ENCODE results near the gene RNF224. TPM values are rescaled to one million over a fixed set of nuclear protein-coding genes. Genes with fewer than 3 reads are reported as not detected.

Gene RNF224
- total RNA-seq, 1 donor from 2014 or later = 0.35 TPM

- ATAC-seq (no peak), DNase-seq (peak; percentile 61)
- no peak for TF ChIP-seq CTCF (IDR thresholded peaks at IDR 0.05)
- Histone ChIP-seq H3K4me3 (no peak overlapping the region), H3K27me3 (no peaks in the 10 kb centered on the region), H3K4me1 (peaks cover 25% of the 10 kb centered on the region), H3K9me3 (no peaks in the 10 kb centered on the region), H3K27ac (no peak overlapping the region), H3K36me3 (peaks cover 38% of the 10 kb centered on the region)
- intact Hi-C loops (cut with DNase I) = no loop called here
These were observed 38.8 kb downstream of the RNF224 start for GRCh38 chr9:137266162-137266527.

- Histone ChIP-seq H3K4me1 (peaks cover 25% of the 10 kb centered on the region), H3K27me3 (no peaks in the 10 kb centered on the region), H3K4me3 (no peak overlapping the region), H3K36me3 (peaks cover 38% of the 10 kb centered on the region), H3K27ac (no peak overlapping the region), H3K9me3 (no peaks in the 10 kb centered on the region)
- intact Hi-C loops (cut with DNase I) = no loop called here
- ATAC-seq (no peak), DNase-seq (peak; percentile 58)
- no peak for TF ChIP-seq CTCF (IDR thresholded peaks at IDR 0.05)
These were observed 39.5 kb downstream of the RNF224 start for GRCh38 chr9:137266585-137267453.

GRCh38 chr9:137267933-137268355 lies 40.6 kb downstream of the RNF224 start:
- no peak for TF ChIP-seq CTCF (IDR thresholded peaks at IDR 0.05)
- Histone ChIP-seq H3K4me1 (peaks cover 25% of the 10 kb centered on the region), H3K36me3 (peaks cover 48% of the 10 kb centered on the region), H3K27me3 (no peaks in the 10 kb centered on the region), H3K27ac (peak overlapping the region; percentile 76), H3K4me3 (no peak overlapping the region), H3K9me3 (no peaks in the 10 kb centered on the region)
- intact Hi-C loops (cut with DNase I) = no loop called here
- DNase-seq (no peak), ATAC-seq (no peak)

GRCh38 chr9:137268538-137269201 lies 41.4 kb downstream of the RNF224 start:
- Histone ChIP-seq H3K9me3 (no peaks in the 10 kb centered on the region), H3K27me3 (no peaks in the 10 kb centered on the region), H3K27ac (peak overlapping the region; percentile 76), H3K4me1 (peaks cover 25% of the 10 kb centered on the region), H3K4me3 (peak overlapping the region; percentile 16), H3K36me3 (peaks cover 50% of the 10 kb centered on the region)
- intact Hi-C loops (cut with DNase I) = no loop called here
- DNase-seq = no peak
- ATAC-seq = no peak
- TF ChIP-seq CTCF (IDR thresholded peaks at IDR 0.05) = no peak

- H3K36me3 ChIP-seq = peaks cover 44% of the 10 kb centered on the region
- H3K27ac ChIP-seq = peak overlapping the region; percentile 77
- ATAC-seq = peak; percentile 81
- peak overlapping the region; percentile 16 for H3K4me3 ChIP-seq
- H3K27me3 ChIP-seq = no peaks in the 10 kb centered on the region
- H3K9me3 ChIP-seq = no peaks in the 10 kb centered on the region
- intact Hi-C loops (cut with DNase I) = no loop called here
- TF ChIP-seq CTCF (IDR thresholded peaks at IDR 0.05) = no peak
- peak; percentile 89 for DNase-seq
- peaks cover 32% of the 10 kb centered on the region for H3K4me1 ChIP-seq
These were observed 42.0 kb downstream of the RNF224 start for GRCh38 chr9:137269231-137269772.
